SU-DHL-6 (cell line): ENCODE results near the gene PNN.

Experiments
- EZH2phosphoT487 ChIP-seq: fragments of 200-600 bp; sonication (generic), shearing (Covaris generic); conservative IDR thresholded peaks from 2 replicates; pipeline ENCODE4 v1.6.1; 2018; ENCODE audit warnings: mild to moderate bottlenecking, antibody characterized with exemption, low read length, moderate library complexity, mixed read lengths
- TF ChIP-seq, protein P1 (sequence below): fragments of 200-600 bp; sonication (generic); IDR thresholded peaks from one replicate; pipeline ENCODE4 v1.5.1; 2017; ENCODE audit warnings: antibody characterized with exemption, mild to moderate bottlenecking, low read length, moderate library complexity; ENCODE audit not compliant: insufficient read depth, poor library complexity, severe bottlenecking

- TF ChIP-seq, protein P1, sequence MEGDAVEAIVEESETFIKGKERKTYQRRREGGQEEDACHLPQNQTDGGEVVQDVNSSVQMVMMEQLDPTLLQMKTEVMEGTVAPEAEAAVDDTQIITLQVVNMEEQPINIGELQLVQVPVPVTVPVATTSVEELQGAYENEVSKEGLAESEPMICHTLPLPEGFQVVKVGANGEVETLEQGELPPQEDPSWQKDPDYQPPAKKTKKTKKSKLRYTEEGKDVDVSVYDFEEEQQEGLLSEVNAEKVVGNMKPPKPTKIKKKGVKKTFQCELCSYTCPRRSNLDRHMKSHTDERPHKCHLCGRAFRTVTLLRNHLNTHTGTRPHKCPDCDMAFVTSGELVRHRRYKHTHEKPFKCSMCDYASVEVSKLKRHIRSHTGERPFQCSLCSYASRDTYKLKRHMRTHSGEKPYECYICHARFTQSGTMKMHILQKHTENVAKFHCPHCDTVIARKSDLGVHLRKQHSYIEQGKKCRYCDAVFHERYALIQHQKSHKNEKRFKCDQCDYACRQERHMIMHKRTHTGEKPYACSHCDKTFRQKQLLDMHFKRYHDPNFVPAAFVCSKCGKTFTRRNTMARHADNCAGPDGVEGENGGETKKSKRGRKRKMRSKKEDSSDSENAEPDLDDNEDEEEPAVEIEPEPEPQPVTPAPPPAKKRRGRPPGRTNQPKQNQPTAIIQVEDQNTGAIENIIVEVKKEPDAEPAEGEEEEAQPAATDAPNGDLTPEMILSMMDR, result no peak
- no peak for TF ChIP-seq EZH2phosphoT487
These were observed 10.4 kb downstream of the PNN start for GRCh38 chr14:39185256-39186049.
